NCI-H146 (cell line): ENCODE results near the gene EMP2.

Source experiments
- DNase-seq: peaks from one replicate; lab custom pipeline; 2025; lab: John Stamatoyannopoulos, UW

EMP2 gene

GRCh38 chr16:10485698-10486382 lies 94.6 kb downstream of the EMP2 start:
- DNase-seq: no peak

- DNase-seq: no peak
Observed at GRCh38 chr16:10485159-10485558, 95.2 kb downstream of the EMP2 start.

DNA sequence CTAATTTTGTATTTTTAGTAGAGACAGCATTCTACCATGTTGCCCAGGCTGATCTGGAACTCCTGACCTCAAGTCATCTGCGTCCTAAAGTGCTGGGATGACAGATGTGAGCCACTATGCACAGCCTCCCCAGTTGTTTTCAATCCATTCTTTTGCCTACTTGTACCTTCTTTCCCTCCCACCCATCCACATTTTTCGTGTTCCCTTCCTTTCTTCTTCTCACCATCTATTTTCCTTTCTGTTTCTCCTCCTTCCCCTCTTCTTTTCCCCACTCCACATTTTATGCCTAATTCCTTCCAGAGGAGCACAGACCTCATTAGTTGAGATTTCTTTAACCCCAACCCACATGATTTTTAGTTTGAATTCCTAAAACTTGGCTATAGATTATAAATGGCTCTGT lies 100.2 kb downstream of the EMP2 start:
- DNase-seq: no peak
